Liver (tissue), 9 donors: Measurements from ENCODE around the gene CCT6A. TPM values are rescaled to one million over a fixed set of nuclear protein-coding genes. Genes with fewer than 3 reads are reported as not detected.
"Not testable (repeated sequence)": the region's sequence is repeated elsewhere in the genome, so short reads cannot be mapped to it uniquely, and the experiment has no call there.

Source experiments
- DNase-seq: peaks from one replicate; pipeline ENCODE4 v3.0.0-alpha.2; 2017; ENCODE audit warnings: low spot score
- H3K27ac ChIP-seq, 2 donors: one replicate each; pipeline ENCODE4 v1.7.0; 2013; ENCODE audit warnings: inconsistent platforms in 2 of 2, low read length in 2 of 2, control low read depth in 1 of 2, low read depth in 1 of 2, mild to moderate bottlenecking in 1 of 2
- H3K27me3 ChIP-seq, 4 donors: one replicate each; pipeline versions ENCODE4 v1.6.1 to v1.7.0; 2013; ENCODE audit warnings: low read length in 3 of 4, inconsistent platforms in 1 of 4, mild to moderate bottlenecking in 1 of 4, moderate library complexity in 1 of 4; ENCODE audit not compliant: control insufficient read depth in 4 of 4, insufficient read depth in 4 of 4
- H3K36me3 ChIP-seq, 4 donors: one replicate each; pipeline versions ENCODE4 v1.6.1 to v1.7.0; 2013; ENCODE audit warnings: low read length in 3 of 4, mild to moderate bottlenecking in 3 of 4, low read depth in 1 of 4, moderate library complexity in 1 of 4; ENCODE audit not compliant: control insufficient read depth in 4 of 4, insufficient read depth in 3 of 4
- H3K4me1 ChIP-seq, 4 donors: one replicate each; pipeline versions ENCODE4 v1.6.1 to v1.7.0; 2013; ENCODE audit warnings: low read length in 3 of 4, mild to moderate bottlenecking in 3 of 4, moderate library complexity in 1 of 4; ENCODE audit not compliant: control insufficient read depth in 4 of 4, insufficient read depth in 4 of 4
- H3K4me3 ChIP-seq, 3 donors: one replicate each; pipeline versions ENCODE4 v1.6.1 to v1.7.0; 2013; ENCODE audit warnings: low read length in 3 of 3, control low read depth in 1 of 3, low read depth in 1 of 3, mild to moderate bottlenecking in 1 of 3
- H3K9ac ChIP-seq, 2 donors: one replicate each; pipeline ENCODE4 v1.7.0; 2013; ENCODE audit warnings: low read length in 2 of 2, mild to moderate bottlenecking in 2 of 2, moderate library complexity in 2 of 2, control low read depth in 1 of 2, low read depth in 1 of 2
- H3K9me3 ChIP-seq, 4 donors: one replicate each; pipeline versions ENCODE4 v1.6.1 to v1.7.0; 2013; ENCODE audit warnings: low read length in 3 of 4; ENCODE audit not compliant: control insufficient read depth in 4 of 4
- GABPA ChIP-seq, 2 donors: IDR thresholded peaks in 1 of 2; conservative IDR thresholded peaks in 1 of 2; 2 replicates each; pipeline ENCODE4 v1.6.1; 2016; ENCODE audit warnings: antibody characterized with exemption in 2 of 2, mild to moderate bottlenecking in 1 of 2, moderate library complexity in 1 of 2
- HNF4G ChIP-seq: IDR thresholded peaks from 2 replicates; pipeline ENCODE4 v1.6.1; 2016; ENCODE audit warnings: antibody characterized with exemption
- JUND ChIP-seq, 2 donors: IDR thresholded peaks; 2 replicates each; pipeline ENCODE4 v1.6.1; 2016; ENCODE audit warnings: antibody characterized with exemption in 2 of 2
- NR2F2 ChIP-seq: IDR thresholded peaks from 2 replicates; pipeline ENCODE4 v1.6.1; 2016; ENCODE audit warnings: antibody characterized with exemption
- RAD21 ChIP-seq, 2 donors: IDR thresholded peaks; 2 replicates each; pipeline ENCODE4 v1.6.1; 2016; ENCODE audit warnings: antibody characterized with exemption in 2 of 2, mild to moderate bottlenecking in 2 of 2
- RXRA ChIP-seq, 2 donors: IDR thresholded peaks; 2 replicates each; pipeline ENCODE4 v1.6.1; 2017 to 2018; ENCODE audit warnings: antibody characterized with exemption in 2 of 2, mild to moderate bottlenecking in 1 of 2
- TAF1 ChIP-seq: conservative IDR thresholded peaks from 2 replicates; pipeline ENCODE4 v1.6.1; 2016; ENCODE audit warnings: antibody characterized with exemption, mild to moderate bottlenecking
- YY1 ChIP-seq: IDR thresholded peaks from 2 replicates; pipeline ENCODE4 v1.6.1; 2016; ENCODE audit warnings: antibody characterized with exemption, mild to moderate bottlenecking
- WGBS: extraction: QIAGEN DNeasy Blood & Tissue Kit; methylation state at CpG from one replicate; pipeline ENCODE4 v1.1.7; 2013; 5-methylcytosine and 5-hydroxymethylcytosine counted together
- polyA plus RNA-seq, 2 donors: library from polyadenylated mRNA; stranded (reverse) in 1 of 2; unstranded in 1 of 2; fragments of 200-250 nt in 1 of 2; fragments of >200 nt in 1 of 2; fragmentation: Nextera tagmentation in 1 of 2; extraction: Ambion mirVana in 1 of 2; gene quantifications; one replicate each; pipeline versions ENCODE4 v1.2.1 to v1.2.3, GENCODE V29; 2013 to 2015
- total RNA-seq, 2 donors: library from RNA; depleted of rRNA; stranded (reverse); fragments of >200 nt; gene quantifications; one replicate each; pipeline ENCODE4 v1.2.3, GENCODE V29; 2014
- TF ChIP-seq, protein P1 (sequence below): IDR thresholded peaks from 2 replicates; pipeline ENCODE4 v1.6.1; 2016; ENCODE audit warnings: antibody characterized with exemption, mild to moderate bottlenecking
- TF ChIP-seq, protein P2 (sequence below): IDR thresholded peaks from 2 replicates; pipeline ENCODE4 v1.6.1; 2016; ENCODE audit warnings: antibody characterized with exemption
- TF ChIP-seq, protein P3 (sequence below): IDR thresholded peaks from 2 replicates; pipeline ENCODE4 v1.6.1; 2016; ENCODE audit warnings: antibody characterized with exemption
- TF ChIP-seq, protein P4 (sequence below): IDR thresholded peaks from 2 replicates; pipeline ENCODE4 v1.6.1; 2016; ENCODE audit warnings: antibody characterized with exemption
- TF ChIP-seq, protein P5 (sequence below): fragments of 150-350 bp; IDR thresholded peaks from 2 replicates; pipeline ENCODE4 v1.5.1; 2017; ENCODE audit warnings: improper control_type of control experiment, low read depth, low read length; ENCODE audit not compliant: missing input control
- donor health status: healthy.
- donor health status: healthy.
- donor health status: healthy.
- donor health status: healthy.
- donor health status: healthy.

CCT6A gene
- total and polyA plus RNA-seq, 4 donors, result 44.6 to 80.0 (median 49.1) TPM

DNA sequence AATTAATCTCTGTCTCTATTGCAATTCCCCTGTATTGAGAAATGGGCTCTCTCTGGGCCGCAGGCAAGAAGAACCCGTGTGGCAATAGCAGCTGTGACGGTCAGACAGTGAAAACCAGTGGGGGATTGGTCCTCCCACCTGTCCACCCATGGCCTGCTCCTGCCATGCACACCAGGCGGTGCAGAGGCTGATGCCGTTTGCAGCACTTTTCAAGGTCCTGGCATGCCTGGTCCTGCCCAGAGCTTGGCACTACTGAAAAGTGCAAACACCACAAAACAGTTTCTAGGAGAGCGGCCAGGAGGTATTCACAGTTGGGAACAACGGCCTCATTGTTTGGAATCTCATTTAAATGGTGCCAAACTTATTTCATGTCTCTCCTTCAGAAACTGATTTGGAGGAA is 41.9 kb upstream of the CCT6A start:
- H3K4me1 ChIP-seq, result peaks cover 0 to 3% (median 0%) of the 10 kb centered on the region in 4 donors
- no peak overlapping the region for H3K4me3 ChIP-seq
- no peak for DNase-seq
- 31% methylated on average over 7 of the region's 7 CpGs for WGBS
- TF ChIP-seq HNF4G (no peak), TAF1 (no peak), NR2F2 (no peak), JUND (IDR thresholded peaks at IDR 0.05) (no peak), GABPA (IDR thresholded peaks at IDR 0.05 in 1 of 2, conservative IDR thresholded peaks at IDR 0.05 in 1 of 2) (no peak), RXRA (IDR thresholded peaks at IDR 0.05) (peak in 1 of 2 donors; percentile 29), RAD21 (IDR thresholded peaks at IDR 0.05) (peak; percentile 16 to 46), YY1 (no peak)
- TF ChIP-seq, protein P1, sequence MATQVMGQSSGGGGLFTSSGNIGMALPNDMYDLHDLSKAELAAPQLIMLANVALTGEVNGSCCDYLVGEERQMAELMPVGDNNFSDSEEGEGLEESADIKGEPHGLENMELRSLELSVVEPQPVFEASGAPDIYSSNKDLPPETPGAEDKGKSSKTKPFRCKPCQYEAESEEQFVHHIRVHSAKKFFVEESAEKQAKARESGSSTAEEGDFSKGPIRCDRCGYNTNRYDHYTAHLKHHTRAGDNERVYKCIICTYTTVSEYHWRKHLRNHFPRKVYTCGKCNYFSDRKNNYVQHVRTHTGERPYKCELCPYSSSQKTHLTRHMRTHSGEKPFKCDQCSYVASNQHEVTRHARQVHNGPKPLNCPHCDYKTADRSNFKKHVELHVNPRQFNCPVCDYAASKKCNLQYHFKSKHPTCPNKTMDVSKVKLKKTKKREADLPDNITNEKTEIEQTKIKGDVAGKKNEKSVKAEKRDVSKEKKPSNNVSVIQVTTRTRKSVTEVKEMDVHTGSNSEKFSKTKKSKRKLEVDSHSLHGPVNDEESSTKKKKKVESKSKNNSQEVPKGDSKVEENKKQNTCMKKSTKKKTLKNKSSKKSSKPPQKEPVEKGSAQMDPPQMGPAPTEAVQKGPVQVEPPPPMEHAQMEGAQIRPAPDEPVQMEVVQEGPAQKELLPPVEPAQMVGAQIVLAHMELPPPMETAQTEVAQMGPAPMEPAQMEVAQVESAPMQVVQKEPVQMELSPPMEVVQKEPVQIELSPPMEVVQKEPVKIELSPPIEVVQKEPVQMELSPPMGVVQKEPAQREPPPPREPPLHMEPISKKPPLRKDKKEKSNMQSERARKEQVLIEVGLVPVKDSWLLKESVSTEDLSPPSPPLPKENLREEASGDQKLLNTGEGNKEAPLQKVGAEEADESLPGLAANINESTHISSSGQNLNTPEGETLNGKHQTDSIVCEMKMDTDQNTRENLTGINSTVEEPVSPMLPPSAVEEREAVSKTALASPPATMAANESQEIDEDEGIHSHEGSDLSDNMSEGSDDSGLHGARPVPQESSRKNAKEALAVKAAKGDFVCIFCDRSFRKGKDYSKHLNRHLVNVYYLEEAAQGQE, result no peak
- TF ChIP-seq, protein P2, sequence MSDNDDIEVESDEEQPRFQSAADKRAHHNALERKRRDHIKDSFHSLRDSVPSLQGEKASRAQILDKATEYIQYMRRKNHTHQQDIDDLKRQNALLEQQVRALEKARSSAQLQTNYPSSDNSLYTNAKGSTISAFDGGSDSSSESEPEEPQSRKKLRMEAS, result peak; percentile 19
- TF ChIP-seq, protein P3, sequence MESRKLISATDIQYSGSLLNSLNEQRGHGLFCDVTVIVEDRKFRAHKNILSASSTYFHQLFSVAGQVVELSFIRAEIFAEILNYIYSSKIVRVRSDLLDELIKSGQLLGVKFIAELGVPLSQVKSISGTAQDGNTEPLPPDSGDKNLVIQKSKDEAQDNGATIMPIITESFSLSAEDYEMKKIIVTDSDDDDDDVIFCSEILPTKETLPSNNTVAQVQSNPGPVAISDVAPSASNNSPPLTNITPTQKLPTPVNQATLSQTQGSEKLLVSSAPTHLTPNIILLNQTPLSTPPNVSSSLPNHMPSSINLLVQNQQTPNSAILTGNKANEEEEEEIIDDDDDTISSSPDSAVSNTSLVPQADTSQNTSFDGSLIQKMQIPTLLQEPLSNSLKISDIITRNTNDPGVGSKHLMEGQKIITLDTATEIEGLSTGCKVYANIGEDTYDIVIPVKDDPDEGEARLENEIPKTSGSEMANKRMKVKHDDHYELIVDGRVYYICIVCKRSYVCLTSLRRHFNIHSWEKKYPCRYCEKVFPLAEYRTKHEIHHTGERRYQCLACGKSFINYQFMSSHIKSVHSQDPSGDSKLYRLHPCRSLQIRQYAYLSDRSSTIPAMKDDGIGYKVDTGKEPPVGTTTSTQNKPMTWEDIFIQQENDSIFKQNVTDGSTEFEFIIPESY, result no peak
- TF ChIP-seq, protein P4, sequence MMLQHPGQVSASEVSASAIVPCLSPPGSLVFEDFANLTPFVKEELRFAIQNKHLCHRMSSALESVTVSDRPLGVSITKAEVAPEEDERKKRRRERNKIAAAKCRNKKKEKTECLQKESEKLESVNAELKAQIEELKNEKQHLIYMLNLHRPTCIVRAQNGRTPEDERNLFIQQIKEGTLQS, result no peak
- TF ChIP-seq, protein P5, sequence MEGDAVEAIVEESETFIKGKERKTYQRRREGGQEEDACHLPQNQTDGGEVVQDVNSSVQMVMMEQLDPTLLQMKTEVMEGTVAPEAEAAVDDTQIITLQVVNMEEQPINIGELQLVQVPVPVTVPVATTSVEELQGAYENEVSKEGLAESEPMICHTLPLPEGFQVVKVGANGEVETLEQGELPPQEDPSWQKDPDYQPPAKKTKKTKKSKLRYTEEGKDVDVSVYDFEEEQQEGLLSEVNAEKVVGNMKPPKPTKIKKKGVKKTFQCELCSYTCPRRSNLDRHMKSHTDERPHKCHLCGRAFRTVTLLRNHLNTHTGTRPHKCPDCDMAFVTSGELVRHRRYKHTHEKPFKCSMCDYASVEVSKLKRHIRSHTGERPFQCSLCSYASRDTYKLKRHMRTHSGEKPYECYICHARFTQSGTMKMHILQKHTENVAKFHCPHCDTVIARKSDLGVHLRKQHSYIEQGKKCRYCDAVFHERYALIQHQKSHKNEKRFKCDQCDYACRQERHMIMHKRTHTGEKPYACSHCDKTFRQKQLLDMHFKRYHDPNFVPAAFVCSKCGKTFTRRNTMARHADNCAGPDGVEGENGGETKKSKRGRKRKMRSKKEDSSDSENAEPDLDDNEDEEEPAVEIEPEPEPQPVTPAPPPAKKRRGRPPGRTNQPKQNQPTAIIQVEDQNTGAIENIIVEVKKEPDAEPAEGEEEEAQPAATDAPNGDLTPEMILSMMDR, result no peak
- H3K27ac ChIP-seq, result no peak overlapping the region
- H3K9me3 ChIP-seq, result no peaks in the 10 kb centered on the region
- H3K27me3 ChIP-seq, result no peaks in the 10 kb centered on the region
- no peak overlapping the region for H3K9ac ChIP-seq
- H3K36me3 ChIP-seq, result peaks cover 0 to 6% (median 0%) of the 10 kb centered on the region in 4 donors

DNA sequence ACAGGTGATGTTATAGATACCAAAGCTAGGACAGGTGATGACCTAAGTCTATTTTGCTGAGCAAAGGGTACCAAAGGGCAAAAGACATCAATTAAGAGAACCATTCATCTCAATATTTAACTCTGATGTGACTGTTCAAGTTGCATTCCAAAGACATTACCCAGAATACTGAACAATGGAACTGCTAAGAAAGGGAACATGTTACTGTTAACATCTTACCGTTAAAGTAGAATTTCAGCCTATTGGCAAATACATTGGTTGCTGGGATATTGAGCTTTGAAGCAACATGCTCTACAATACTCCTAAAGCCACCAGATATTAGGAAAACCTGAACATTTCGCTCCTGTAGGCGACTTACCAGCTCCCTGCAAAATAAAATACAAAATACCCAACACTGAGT is 34.5 kb upstream of the CCT6A start:
- 92% methylated on average over 3 of the region's 3 CpGs for WGBS
- not testable (repeated sequence) for DNase-seq, H3K4me3 ChIP-seq, H3K4me1 ChIP-seq, H3K9me3 ChIP-seq, H3K27me3 ChIP-seq, H3K27ac ChIP-seq, H3K9ac ChIP-seq
- H3K36me3 ChIP-seq, result peaks cover 3 to 19% (median 8%) of the 10 kb centered on the region in 4 donors
